Liver (tissue), 3 donors: ENCODE measurements around the gene NR4A2.

Experiments used
- EGR1 ChIP-seq, 2 donors: IDR thresholded peaks; 2 replicates each; pipeline ENCODE4 v1.6.1; 2016 to 2018; ENCODE audit warnings: antibody characterized with exemption in 2 of 2, low read depth in 2 of 2
- FOXA1 ChIP-seq: IDR thresholded peaks from 2 replicates; pipeline ENCODE4 v1.6.1; 2016; ENCODE audit warnings: antibody characterized with exemption
- FOXA2 ChIP-seq: IDR thresholded peaks from 2 replicates; pipeline ENCODE4 v1.6.1; 2016; ENCODE audit warnings: antibody characterized with exemption
- JUND ChIP-seq, 2 donors: IDR thresholded peaks; 2 replicates each; pipeline ENCODE4 v1.6.1; 2016; ENCODE audit warnings: antibody characterized with exemption in 2 of 2
- RAD21 ChIP-seq, 2 donors: IDR thresholded peaks; 2 replicates each; pipeline ENCODE4 v1.6.1; 2016; ENCODE audit warnings: antibody characterized with exemption in 2 of 2, mild to moderate bottlenecking in 2 of 2
- RXRA ChIP-seq, 2 donors: IDR thresholded peaks; 2 replicates each; pipeline ENCODE4 v1.6.1; 2017 to 2018; ENCODE audit warnings: antibody characterized with exemption in 2 of 2, mild to moderate bottlenecking in 1 of 2
- SP1 ChIP-seq: IDR thresholded peaks from 2 replicates; pipeline ENCODE4 v1.6.1; 2018; ENCODE audit warnings: antibody characterized with exemption, mild to moderate bottlenecking
- TAF1 ChIP-seq: conservative IDR thresholded peaks from 2 replicates; pipeline ENCODE4 v1.6.1; 2016; ENCODE audit warnings: antibody characterized with exemption, mild to moderate bottlenecking
- YY1 ChIP-seq: IDR thresholded peaks from 2 replicates; pipeline ENCODE4 v1.6.1; 2016; ENCODE audit warnings: antibody characterized with exemption, mild to moderate bottlenecking
- TF ChIP-seq, protein P1 (sequence below): fragments of 150-350 bp; IDR thresholded peaks from 2 replicates; pipeline ENCODE4 v1.5.1; 2017; ENCODE audit warnings: improper control_type of control experiment, low read depth, low read length; ENCODE audit not compliant: missing input control
- TF ChIP-seq, protein P2 (sequence below): IDR thresholded peaks from 2 replicates; pipeline ENCODE4 v1.6.1; 2016; ENCODE audit warnings: antibody characterized with exemption, mild to moderate bottlenecking
- TF ChIP-seq, protein P3 (sequence below): IDR thresholded peaks from 2 replicates; pipeline ENCODE4 v1.6.1; 2016; ENCODE audit warnings: antibody characterized with exemption
- TF ChIP-seq, protein P4 (sequence below): IDR thresholded peaks from 2 replicates; pipeline ENCODE4 v1.6.1; 2016; ENCODE audit warnings: antibody characterized with exemption
- TF ChIP-seq, protein P5 (sequence below): IDR thresholded peaks from 2 replicates; pipeline ENCODE4 v1.6.1; 2016; ENCODE audit warnings: antibody characterized with exemption
- donor health status: healthy.
- donor health status: healthy.

DNA sequence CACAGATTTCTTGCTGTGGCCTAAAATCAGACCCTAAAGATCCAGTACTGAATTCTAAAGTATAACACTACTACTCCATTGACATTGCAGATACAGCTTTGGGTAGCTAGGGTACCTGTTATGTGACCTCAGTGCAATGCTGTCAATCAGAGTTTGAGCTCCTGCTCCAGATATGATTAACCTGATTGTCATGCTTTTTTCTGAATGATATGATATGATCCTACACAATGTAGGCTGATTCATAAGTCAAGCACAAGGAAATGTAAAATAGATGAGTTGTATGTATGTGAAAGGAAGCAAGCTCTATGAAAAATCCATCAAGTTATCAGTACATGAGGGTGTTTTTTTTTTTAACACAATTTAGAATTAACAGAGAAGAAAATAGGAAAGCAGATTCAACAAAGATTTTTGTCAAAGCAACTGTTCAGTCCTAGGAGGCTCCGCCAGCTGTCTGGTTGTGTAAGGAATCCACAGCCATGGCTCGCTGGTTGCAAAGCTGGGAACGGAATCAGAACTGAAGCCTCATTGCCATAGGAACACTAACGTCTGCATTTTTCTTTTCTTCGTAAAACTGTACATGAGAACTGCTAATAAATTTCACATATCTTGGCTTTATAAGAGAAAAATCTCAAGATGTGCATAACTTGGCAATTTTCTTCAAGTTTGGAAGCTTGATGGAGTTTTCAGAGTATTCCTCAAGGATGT, 52.9 kb downstream of the NR4A2 start:
- TF ChIP-seq TAF1, result no peak
- TF ChIP-seq, protein P1, sequence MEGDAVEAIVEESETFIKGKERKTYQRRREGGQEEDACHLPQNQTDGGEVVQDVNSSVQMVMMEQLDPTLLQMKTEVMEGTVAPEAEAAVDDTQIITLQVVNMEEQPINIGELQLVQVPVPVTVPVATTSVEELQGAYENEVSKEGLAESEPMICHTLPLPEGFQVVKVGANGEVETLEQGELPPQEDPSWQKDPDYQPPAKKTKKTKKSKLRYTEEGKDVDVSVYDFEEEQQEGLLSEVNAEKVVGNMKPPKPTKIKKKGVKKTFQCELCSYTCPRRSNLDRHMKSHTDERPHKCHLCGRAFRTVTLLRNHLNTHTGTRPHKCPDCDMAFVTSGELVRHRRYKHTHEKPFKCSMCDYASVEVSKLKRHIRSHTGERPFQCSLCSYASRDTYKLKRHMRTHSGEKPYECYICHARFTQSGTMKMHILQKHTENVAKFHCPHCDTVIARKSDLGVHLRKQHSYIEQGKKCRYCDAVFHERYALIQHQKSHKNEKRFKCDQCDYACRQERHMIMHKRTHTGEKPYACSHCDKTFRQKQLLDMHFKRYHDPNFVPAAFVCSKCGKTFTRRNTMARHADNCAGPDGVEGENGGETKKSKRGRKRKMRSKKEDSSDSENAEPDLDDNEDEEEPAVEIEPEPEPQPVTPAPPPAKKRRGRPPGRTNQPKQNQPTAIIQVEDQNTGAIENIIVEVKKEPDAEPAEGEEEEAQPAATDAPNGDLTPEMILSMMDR, result no peak
- no peak for TF ChIP-seq SP1
- TF ChIP-seq, protein P2, sequence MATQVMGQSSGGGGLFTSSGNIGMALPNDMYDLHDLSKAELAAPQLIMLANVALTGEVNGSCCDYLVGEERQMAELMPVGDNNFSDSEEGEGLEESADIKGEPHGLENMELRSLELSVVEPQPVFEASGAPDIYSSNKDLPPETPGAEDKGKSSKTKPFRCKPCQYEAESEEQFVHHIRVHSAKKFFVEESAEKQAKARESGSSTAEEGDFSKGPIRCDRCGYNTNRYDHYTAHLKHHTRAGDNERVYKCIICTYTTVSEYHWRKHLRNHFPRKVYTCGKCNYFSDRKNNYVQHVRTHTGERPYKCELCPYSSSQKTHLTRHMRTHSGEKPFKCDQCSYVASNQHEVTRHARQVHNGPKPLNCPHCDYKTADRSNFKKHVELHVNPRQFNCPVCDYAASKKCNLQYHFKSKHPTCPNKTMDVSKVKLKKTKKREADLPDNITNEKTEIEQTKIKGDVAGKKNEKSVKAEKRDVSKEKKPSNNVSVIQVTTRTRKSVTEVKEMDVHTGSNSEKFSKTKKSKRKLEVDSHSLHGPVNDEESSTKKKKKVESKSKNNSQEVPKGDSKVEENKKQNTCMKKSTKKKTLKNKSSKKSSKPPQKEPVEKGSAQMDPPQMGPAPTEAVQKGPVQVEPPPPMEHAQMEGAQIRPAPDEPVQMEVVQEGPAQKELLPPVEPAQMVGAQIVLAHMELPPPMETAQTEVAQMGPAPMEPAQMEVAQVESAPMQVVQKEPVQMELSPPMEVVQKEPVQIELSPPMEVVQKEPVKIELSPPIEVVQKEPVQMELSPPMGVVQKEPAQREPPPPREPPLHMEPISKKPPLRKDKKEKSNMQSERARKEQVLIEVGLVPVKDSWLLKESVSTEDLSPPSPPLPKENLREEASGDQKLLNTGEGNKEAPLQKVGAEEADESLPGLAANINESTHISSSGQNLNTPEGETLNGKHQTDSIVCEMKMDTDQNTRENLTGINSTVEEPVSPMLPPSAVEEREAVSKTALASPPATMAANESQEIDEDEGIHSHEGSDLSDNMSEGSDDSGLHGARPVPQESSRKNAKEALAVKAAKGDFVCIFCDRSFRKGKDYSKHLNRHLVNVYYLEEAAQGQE, result no peak
- no peak for TF ChIP-seq RAD21 (IDR thresholded peaks at IDR 0.05)
- no peak for TF ChIP-seq RXRA (IDR thresholded peaks at IDR 0.05)
- no peak for TF ChIP-seq JUND (IDR thresholded peaks at IDR 0.05)
- TF ChIP-seq, protein P3, sequence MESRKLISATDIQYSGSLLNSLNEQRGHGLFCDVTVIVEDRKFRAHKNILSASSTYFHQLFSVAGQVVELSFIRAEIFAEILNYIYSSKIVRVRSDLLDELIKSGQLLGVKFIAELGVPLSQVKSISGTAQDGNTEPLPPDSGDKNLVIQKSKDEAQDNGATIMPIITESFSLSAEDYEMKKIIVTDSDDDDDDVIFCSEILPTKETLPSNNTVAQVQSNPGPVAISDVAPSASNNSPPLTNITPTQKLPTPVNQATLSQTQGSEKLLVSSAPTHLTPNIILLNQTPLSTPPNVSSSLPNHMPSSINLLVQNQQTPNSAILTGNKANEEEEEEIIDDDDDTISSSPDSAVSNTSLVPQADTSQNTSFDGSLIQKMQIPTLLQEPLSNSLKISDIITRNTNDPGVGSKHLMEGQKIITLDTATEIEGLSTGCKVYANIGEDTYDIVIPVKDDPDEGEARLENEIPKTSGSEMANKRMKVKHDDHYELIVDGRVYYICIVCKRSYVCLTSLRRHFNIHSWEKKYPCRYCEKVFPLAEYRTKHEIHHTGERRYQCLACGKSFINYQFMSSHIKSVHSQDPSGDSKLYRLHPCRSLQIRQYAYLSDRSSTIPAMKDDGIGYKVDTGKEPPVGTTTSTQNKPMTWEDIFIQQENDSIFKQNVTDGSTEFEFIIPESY, result no peak
- no peak for TF ChIP-seq YY1
- TF ChIP-seq EGR1 (IDR thresholded peaks at IDR 0.05; ENCODE audit: low read depth in 2 of 2), result no peak
- TF ChIP-seq, protein P4, sequence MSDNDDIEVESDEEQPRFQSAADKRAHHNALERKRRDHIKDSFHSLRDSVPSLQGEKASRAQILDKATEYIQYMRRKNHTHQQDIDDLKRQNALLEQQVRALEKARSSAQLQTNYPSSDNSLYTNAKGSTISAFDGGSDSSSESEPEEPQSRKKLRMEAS, result no peak
- no peak for TF ChIP-seq FOXA2
- TF ChIP-seq FOXA1, result no peak
- TF ChIP-seq, protein P5, sequence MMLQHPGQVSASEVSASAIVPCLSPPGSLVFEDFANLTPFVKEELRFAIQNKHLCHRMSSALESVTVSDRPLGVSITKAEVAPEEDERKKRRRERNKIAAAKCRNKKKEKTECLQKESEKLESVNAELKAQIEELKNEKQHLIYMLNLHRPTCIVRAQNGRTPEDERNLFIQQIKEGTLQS, result no peak
